GM12891 (cell line): ENCODE results near the gene PCDHB8.
"Not testable (repeated sequence)": the region's sequence is repeated elsewhere in the genome, so short reads cannot be mapped to it uniquely, and the experiment has no call there.

Experiments
- DNase-seq: peaks from one replicate; pipeline ENCODE4 v3.0.0; 2011; ENCODE audit warnings: low spot score; ENCODE audit not compliant: insufficient read length
- FAIRE-seq: peaks from 2 replicates; lab custom pipeline; 2011; peaks lifted over from hg19 to GRCh38; lab: Jason Lieb, UNC
- PAX5 ChIP-seq: IDR thresholded peaks from 2 replicates; pipeline ENCODE4 v1.6.1; 2011; ENCODE audit warnings: low read length, moderate library complexity, mild to moderate bottlenecking; ENCODE audit not compliant: insufficient read depth, severe bottlenecking
- POLR2A ChIP-seq: IDR thresholded peaks from 2 replicates; pipeline ENCODE4 v1.6.1; 2011; ENCODE audit warnings: low read depth, low read length, control low read depth
- POLR2AphosphoS5 ChIP-seq: IDR thresholded peaks from 2 replicates; pipeline ENCODE4 v1.6.1; 2011; ENCODE audit warnings: low read depth, low read length, control low read depth
- POU2F2 ChIP-seq: IDR thresholded peaks from 2 replicates; pipeline ENCODE4 v1.6.1; 2011; ENCODE audit warnings: low read depth, mild to moderate bottlenecking, control low read depth, low read length, moderate library complexity
- SPI1 ChIP-seq: IDR thresholded peaks from 2 replicates; pipeline ENCODE4 v1.6.1; 2011; ENCODE audit warnings: low read depth, low read length, control low read depth
- TAF1 ChIP-seq: IDR thresholded peaks from 2 replicates; pipeline ENCODE4 v1.6.1; 2011; ENCODE audit warnings: low read depth, low read length, control low read depth

PCDHB8 gene

GRCh38 chr5:141186897-141187512, 9.4 kb downstream of the PCDHB8 start, which contains the start of gene PCDHB9:
PCDHB9 (plus strand) TSS chr5:141187161; CDS start chr5:141187319, 158 bp downstream.
- no peak for DNase-seq
- FAIRE-seq: no peak

GRCh38 chr5:141188682-141189081, 11.1 kb downstream of the PCDHB8 start:
- DNase-seq, FAIRE-seq: not testable (repeated sequence)

More at GRCh38 chr5:141186897-141187512, 9.4 kb downstream of the PCDHB8 start, which contains the start of gene PCDHB9:
- TF ChIP-seq TAF1: no peak
- no peak for TF ChIP-seq POLR2AphosphoS5
- no peak for TF ChIP-seq PAX5
- no peak for TF ChIP-seq SPI1
- no peak for TF ChIP-seq POLR2A
- no peak for TF ChIP-seq POU2F2

GRCh38 chr5:141189131-141189530, 11.5 kb downstream of the PCDHB8 start:
- FAIRE-seq, DNase-seq: not testable (repeated sequence)

- no peak for TF ChIP-seq POLR2A
- TF ChIP-seq TAF1: no peak
- no peak for TF ChIP-seq POLR2AphosphoS5
- TF ChIP-seq SPI1: no peak
- TF ChIP-seq POU2F2: no peak
- TF ChIP-seq PAX5: no peak
- no peak for FAIRE-seq
- no peak for DNase-seq
Measured at GRCh38 chr5:141192110-141192725, 14.6 kb downstream of the PCDHB8 start, which contains the start of gene PCDHB10. PCDHB10 (plus strand) TSS chr5:141192353; CDS start chr5:141192553, 200 bp downstream.

GRCh38 chr5:141194332-141194731, 16.7 kb downstream of the PCDHB8 start:
- not testable (repeated sequence) for FAIRE-seq, DNase-seq

GRCh38 chr5:141196363-141196762, 18.8 kb downstream of the PCDHB8 start:
- no peak for DNase-seq
- no peak for TF ChIP-seq POLR2AphosphoS5
- TF ChIP-seq PAX5: no peak
- no peak for TF ChIP-seq POLR2A
- no peak for TF ChIP-seq SPI1
- TF ChIP-seq TAF1: no peak
- TF ChIP-seq POU2F2: no peak
- FAIRE-seq: no peak

GRCh38 chr5:141199359-141200235, 22.0 kb downstream of the PCDHB8 start, which contains the start of gene PCDHB11:
PCDHB11 (plus strand) TSS chr5:141199627; CDS start chr5:141199775, 148 bp downstream.
- FAIRE-seq (no peak), DNase-seq (no peak)
- TF ChIP-seq POU2F2 (no peak), POLR2AphosphoS5 (no peak), TAF1 (no peak), PAX5 (no peak), SPI1 (no peak), POLR2A (no peak)

GRCh38 chr5:141201126-141201525, 23.5 kb downstream of the PCDHB8 start:
- FAIRE-seq, DNase-seq: not testable (repeated sequence)

- DNase-seq, FAIRE-seq: not testable (repeated sequence)
Measured at GRCh38 chr5:141201646-141202045, 24.1 kb downstream of the PCDHB8 start.

- TF ChIP-seq POLR2A (no peak), POLR2AphosphoS5 (no peak), POU2F2 (no peak)
- FAIRE-seq: no peak
- no peak for DNase-seq
Measured at GRCh38 chr5:141208478-141208877, 30.9 kb downstream of the PCDHB8 start, which contains the start of gene PCDHB12. PCDHB12 (plus strand) TSS chr5:141208719; CDS start chr5:141208908, 189 bp downstream.

- not testable (repeated sequence) for DNase-seq, FAIRE-seq
Measured at GRCh38 chr5:141210281-141210680, 32.7 kb downstream of the PCDHB8 start.

- not testable (repeated sequence) for DNase-seq, FAIRE-seq
Measured at GRCh38 chr5:141210849-141211248, 33.3 kb downstream of the PCDHB8 start.

GRCh38 chr5:141213656-141214339, 36.2 kb downstream of the PCDHB8 start, which contains the start of gene PCDHB13:
PCDHB13 (plus strand) TSS chr5:141213919; CDS start chr5:141214124, 205 bp downstream.
- not testable (repeated sequence) for FAIRE-seq, DNase-seq

GRCh38 chr5:141214583-141214982, 37.0 kb downstream of the PCDHB8 start:
- FAIRE-seq: peak; percentile 74

GRCh38 chr5:141215504-141215903, 37.9 kb downstream of the PCDHB8 start:
- not testable (repeated sequence) for FAIRE-seq, DNase-seq

More at GRCh38 chr5:141214583-141214982, 37.0 kb downstream of the PCDHB8 start:
- DNase-seq: not testable (repeated sequence)
